GM18951 (cell line): ENCODE results near the gene CTNND2.
"Not testable (repeated sequence)": the region's sequence is repeated elsewhere in the genome, so short reads cannot be mapped to it uniquely, and the experiment has no call there.

Experiments
- POLR2A ChIP-seq: IDR thresholded peaks from 4 replicates; pipeline ENCODE4 v1.6.1; 2011; ENCODE audit warnings: mild to moderate bottlenecking; ENCODE audit not compliant: insufficient read length, insufficient read depth; ENCODE audit errors: extremely low read depth
- in situ Hi-C: fragments of 300-500 bp; cut with MboI; formaldehyde crosslinking; loops from one replicate; pipeline ENCODE4 v1.12.0; 2022; ENCODE audit warnings: low sequenced_read_pairs, mixed read lengths, inconsistent platforms; ENCODE audit not compliant: unreplicated experiment

The CTNND2 gene

DNA sequence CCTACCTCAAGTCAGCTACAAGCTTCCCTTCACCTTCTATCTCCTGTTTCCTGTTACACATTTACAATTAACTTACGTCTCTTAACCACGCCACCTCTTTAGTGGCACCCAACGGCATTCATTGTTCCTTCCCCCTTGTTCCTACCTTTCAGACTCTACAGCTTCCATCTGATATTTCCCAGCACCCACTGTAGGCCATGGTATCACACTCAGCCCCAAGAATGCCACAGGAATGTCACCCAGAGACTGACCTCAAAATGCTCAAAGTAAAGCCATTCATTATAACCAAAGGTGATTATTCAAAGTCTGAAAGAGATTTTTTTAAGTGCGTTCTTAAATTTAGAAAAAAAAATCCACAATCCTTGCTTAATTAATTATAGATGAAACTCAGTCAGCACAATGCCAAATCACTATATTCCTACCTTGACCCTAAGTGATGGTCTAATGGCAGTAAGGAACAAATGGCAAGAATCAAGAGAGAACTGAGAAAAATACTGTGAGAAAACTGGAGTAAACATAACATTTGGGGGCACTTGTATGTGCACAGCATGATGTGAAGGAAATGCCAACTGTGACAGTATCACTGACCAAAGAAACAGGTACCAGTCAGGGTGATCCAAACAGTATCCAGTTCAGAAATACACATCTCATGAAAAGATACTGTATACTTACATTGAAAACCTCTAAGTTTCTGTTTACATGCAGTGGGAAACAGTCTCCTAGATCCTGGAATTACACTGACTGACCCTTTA lies 52.1 kb downstream of the CTNND2 start:
- in situ Hi-C loops: no loop called here

DNA sequence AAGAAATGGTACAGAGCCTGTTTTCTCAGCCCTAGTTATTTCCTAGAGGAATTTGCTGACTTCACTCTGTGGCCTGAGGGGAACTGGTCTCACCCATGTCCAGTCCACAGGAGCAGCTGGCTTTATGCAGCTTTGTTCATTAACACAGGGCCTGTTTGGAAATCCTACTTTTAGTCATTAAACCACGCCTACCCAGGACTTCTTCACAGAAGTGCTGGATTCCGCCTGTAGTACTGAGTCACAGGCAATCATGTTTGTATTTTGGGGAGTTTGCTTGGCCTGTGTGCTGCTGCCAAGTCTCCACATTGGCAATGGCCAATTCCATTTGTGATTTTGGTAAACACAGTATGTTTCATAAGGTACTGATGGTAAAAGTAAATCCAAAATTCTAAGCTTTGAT lies 52.8 kb downstream of the CTNND2 start:
- in situ Hi-C loops: no loop called here
- no peak for TF ChIP-seq POLR2A

More for the DNA sequence above, 52.1 kb downstream of the CTNND2 start:
- no peak for TF ChIP-seq POLR2A

DNA sequence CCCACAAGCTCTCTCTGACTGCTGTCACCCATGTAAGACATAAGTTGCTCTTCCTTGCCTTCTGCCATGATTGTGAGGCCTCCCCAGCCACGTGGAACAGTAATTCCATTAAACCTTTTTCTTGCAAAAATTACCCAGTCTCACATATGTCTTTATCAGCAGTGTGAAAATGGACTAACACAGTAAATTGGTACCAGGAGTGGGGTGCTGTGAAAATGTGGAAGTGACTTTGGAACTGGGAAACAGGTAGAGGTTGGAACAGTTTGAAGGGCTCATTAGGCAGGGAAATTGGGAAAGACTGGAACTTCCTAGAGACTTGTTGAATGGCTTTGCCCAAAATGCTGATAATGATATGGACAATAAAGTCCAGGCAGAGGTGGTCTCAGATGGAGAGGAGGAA lies 75.7 kb downstream of the CTNND2 start:
- in situ Hi-C loops: not testable (repeated sequence)

DNA sequence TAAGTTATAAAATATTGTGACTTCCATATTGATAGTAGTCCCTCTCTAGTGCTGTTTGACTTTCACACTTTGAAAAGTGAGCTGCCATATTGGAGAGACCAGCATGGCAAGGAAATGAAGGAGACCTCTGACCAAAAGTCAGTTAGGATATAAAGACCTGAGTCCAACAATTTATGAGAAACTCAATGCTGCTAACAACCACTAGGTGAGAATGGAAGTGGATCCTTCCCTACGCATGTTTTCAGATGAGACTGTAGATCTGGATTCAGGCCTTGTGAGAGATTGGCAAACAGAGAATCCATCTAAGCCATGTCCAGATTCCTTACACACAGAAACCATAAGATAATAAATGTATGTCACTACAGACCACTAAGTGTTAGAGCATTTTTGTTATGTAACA lies 81.6 kb downstream of the CTNND2 start:
- in situ Hi-C loops: no loop called here
- TF ChIP-seq POLR2A: no peak

DNA sequence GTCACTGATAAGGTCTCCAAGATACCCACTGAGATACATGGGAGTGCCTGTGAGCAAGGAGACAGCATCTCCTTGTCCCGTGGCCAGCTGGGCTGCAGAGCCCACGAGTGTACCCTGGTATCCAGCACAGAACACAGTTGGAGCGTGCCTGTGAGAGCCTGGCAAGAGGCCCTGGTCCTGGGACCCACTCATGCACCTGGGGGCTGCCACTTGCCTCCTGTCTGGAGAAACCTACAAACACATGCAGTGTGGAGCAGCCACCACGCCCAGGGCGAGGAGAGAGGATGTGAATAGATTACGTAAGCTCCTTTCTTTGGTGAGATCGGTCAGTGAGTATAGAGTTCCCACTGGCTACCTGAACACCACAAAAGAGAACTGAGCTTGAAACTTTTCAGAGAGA lies 88.3 kb downstream of the CTNND2 start:
- in situ Hi-C loops: no loop called here

DNA sequence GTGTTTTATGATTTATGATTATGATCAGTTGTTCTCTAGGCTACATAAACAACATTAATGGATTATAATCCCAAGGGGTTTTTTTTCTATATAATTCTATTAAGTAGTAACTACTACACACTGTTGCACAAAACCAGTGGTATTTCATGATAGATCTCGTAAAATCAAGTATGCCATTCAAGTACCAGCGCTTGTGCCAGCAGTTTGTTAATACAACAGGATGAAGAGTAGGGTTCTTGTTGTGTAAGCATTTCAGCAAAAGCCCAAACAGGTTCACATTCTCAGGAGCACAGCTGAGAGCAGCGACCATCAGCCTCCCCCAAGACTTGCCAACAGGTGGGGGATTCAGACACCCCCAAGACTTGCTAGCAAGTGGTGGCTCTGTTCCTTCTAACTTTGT lies 88.8 kb downstream of the CTNND2 start:
- in situ Hi-C loops: no loop called here
- no peak for TF ChIP-seq POLR2A

More for the DNA sequence above, 88.3 kb downstream of the CTNND2 start:
- no peak for TF ChIP-seq POLR2A

DNA sequence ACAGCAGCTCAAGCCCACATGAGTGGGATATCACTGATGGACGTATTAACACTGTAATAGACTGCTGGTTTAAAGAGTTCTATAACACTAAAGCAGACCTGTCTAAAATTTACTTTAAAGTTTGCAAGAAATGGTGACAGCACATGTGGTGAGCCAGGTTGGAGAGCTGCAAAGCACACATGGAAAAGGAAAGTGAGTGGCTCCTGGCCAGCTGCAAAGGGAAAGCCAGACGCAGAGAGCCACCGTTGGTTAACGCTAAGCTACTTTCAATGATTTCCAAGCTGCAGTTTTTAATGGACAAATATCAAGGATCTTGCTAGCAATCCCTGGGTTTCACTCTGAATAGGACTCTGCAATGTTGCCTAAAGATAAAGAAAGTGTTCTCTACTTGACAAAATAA lies 89.9 kb downstream of the CTNND2 start:
- in situ Hi-C loops: no loop called here
- no peak for TF ChIP-seq POLR2A

DNA sequence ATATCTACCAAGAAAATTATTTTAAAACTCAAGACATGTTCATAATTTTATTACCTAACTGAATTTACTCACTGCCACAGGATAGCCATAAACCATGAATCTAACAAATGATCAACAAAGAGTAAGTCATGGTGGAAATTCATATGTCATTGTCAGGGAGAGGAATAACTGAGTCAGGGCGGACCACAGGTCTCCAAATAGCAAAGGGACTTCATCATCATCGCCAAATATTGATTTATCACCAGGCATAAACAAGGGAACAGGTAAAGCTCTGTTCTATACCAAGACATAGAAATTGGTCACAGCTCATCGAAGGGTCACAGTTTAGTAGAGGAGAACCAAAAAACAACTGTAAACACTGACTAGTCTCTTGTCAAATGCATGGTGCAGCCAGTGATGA lies 94.8 kb downstream of the CTNND2 start:
- no peak for TF ChIP-seq POLR2A
- in situ Hi-C loops: no loop called here

DNA sequence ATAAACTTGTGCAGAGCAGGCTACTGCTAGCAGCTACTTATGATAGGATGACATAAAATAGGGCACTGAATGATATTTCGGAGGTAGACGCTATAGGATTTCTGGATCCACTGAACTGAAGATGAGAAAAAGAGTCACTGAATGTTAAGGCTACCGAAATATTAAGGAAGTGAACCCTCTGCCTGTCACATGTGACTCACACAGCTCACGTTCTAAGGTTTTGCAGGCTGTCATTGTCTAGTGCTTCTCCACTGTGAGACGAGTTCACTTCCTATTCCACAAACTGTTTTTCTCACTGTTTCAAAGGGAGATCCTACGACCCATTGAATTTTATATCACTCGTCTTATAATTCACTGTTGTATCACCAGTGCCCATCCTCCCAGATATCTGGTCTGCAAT lies 100.8 kb downstream of the CTNND2 start:
- no peak for TF ChIP-seq POLR2A
- in situ Hi-C loops: no loop called here

DNA sequence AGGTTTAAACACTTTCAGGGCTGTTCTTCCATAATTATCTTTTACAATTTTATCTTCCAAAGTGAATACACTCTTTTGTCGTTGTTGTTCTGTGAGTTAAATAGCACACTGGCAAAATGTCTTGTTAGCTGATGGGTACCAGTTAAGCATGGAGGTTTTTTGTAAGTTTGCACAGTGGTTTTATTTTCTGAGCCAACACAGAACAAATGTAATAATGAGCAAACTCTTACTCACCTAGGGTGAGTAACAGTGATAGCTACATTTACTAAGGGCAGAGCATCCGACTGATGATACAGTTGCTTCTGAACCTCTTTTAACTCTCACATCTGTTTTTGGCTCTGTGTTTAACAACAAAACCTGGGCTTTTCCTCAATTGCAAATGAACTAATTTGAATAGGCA lies 103.2 kb downstream of the CTNND2 start:
- in situ Hi-C loops: no loop called here
- no peak for TF ChIP-seq POLR2A

DNA sequence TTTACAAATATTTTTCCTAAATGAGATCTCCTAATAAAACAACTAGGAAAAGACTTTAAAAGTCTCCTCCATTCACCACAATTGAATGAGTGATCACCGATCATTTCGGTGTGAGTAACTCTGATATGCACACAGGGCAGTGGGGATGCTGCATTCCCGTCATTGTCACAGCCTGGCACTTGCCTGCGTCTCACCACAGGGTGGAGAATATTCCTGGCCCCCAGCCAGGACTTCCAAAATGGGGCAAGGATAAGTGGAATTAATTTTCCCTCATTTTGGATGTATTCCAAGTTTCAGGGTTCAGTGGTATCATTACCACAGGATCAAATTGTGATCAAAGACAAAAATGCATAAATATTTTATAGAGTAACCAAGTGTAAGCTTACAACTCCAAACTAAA lies 107.1 kb downstream of the CTNND2 start:
- no peak for TF ChIP-seq POLR2A
- in situ Hi-C loops: no loop called here

DNA sequence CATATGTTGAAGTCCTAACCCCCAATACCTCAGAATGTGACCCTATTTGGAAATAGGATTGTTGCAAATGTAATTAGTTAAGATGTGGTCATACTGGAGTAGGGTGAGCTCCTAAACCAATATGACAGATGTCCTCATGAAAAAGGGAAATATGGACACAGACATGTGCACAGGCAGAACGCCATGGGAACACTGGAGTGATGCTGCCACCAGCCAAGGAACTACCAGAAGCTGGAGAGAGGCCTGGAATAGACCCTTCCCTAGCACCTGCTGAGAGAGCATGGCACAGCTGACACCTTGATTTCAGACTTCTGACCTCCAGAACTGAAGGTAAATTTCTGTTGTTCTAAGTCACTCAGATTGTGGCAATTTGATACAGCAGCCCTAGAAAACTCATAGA lies 110.8 kb downstream of the CTNND2 start:
- TF ChIP-seq POLR2A: no peak
- in situ Hi-C loops: no loop called here

DNA sequence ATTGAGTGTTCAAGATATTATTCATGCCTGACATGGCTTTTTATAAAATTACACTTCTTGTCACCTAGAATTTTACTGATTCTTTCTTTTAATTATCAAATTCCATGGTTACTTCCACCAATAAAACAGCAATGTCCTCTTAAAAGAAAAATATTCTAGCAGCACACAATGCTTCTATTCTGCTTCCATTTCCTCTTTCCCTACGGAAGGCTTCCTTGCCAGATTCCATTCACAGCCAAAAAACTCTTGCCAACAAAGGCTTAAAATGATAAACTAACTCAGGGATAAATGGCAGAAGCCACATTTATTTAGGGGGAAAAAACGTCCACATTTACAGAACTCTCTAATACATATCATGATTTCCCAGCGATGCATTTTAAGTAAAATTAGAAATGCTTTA lies 111.6 kb downstream of the CTNND2 start:
- in situ Hi-C loops: no loop called here

DNA sequence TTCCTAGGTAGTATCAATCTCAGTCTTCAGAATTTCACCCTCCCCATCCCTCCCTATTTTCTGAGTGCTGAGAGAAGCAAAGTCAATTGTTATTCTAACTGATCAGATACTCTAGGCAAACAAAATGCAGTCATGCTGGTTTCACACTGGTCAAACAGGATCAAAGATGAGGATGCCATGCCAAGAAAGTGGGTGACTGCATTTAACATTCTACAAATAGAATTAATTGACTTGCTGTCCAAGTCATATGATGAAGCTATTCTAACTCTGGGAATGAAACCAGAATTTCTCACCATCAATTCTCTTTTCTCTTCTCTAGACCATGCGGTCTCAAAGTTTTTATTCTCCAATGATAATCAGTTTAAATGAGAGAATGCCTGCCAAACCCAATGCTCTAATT lies 112.5 kb downstream of the CTNND2 start:
- no peak for TF ChIP-seq POLR2A
- in situ Hi-C loops: no loop called here

More for the DNA sequence above, 111.6 kb downstream of the CTNND2 start:
- no peak for TF ChIP-seq POLR2A

DNA sequence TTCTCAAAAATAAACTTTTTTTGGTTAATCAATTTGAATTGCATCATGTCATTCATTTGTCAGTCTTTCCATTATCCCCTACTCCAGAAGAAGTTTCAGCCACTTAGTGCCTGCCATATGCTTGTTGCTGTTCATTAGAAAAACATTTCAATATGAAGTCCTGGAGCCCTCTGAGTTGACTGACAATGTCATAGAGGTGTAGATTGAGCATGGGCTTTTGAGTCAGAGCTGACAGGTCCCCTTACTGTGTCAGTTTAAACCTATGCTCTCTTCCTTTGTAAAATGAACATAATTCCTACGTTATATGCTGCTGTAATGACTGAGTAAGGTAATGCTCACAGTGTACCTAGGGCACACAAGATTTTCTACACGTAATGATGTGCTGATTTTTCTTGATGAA lies 114.0 kb downstream of the CTNND2 start:
- no peak for TF ChIP-seq POLR2A
- in situ Hi-C loops: no loop called here

DNA sequence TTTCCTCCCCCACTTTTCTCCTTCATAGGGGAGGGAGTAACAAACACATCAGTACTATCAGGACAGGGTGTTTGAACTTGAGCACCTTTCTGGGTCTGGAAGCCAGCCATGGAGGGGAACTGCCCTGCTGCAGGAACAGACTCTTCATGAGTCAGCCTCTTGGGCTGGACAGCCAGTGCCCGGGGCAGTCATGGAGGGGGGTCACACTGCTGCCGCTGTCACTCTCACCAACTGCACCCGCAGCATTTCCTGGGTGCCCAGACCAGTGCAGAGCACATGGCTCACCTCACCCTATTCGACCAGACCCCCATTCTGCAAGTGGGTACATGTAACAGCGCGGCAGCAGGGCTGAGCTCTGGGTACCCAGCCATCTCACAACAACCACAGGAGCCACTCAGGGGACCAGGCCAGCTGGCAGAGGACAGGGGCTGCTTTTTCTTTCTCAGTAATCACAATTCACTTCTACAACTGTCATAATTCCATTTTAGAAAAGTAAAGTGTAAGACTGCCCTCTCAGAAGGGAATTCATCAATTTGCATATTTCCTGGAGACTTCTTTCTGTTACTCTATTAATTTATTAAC lies 118.4 kb downstream of the CTNND2 start:
- in situ Hi-C loops: no loop called here
- TF ChIP-seq POLR2A: no peak
